ENCODE results near the gene SYNPO2.
A peak's percentile ranks its signal among the peaks of the same experiment; 100 is the strongest.
"Not testable (repeated sequence)": the region's sequence is repeated elsewhere in the genome, so short reads cannot be mapped to it uniquely, and the experiment has no call there.

SYNPO2 gene

GRCh38 chr4:119032921-119033685 is 144.4 kb downstream of the SYNPO2 start:
- no peak for DNase-seq (ENCODE audit: low read depth, low spot score)

- no peak for DNase-seq (ENCODE audit: low read depth, low spot score)
Observed at GRCh38 chr4:119034276-119035008, 145.8 kb downstream of the SYNPO2 start.

- no peak for DNase-seq (ENCODE audit: low read depth, low spot score)
Observed at GRCh38 chr4:119035951-119036737, 147.5 kb downstream of the SYNPO2 start.

- no peak for DNase-seq (ENCODE audit: low read depth, low spot score)
Observed at GRCh38 chr4:119037709-119038108, 149.1 kb downstream of the SYNPO2 start.

- no peak for DNase-seq (ENCODE audit: low read depth, low spot score)
Observed at GRCh38 chr4:119038116-119038841, 149.6 kb downstream of the SYNPO2 start.

GRCh38 chr4:119039160-119039559 is 150.5 kb downstream of the SYNPO2 start:
- DNase-seq (ENCODE audit: low read depth, low spot score) = no peak

GRCh38 chr4:119039779-119040178 is 151.1 kb downstream of the SYNPO2 start:
- DNase-seq (ENCODE audit: low read depth, low spot score) = no peak

GRCh38 chr4:119040261-119040660 is 151.6 kb downstream of the SYNPO2 start:
- DNase-seq (ENCODE audit: low read depth, low spot score) = no peak

- DNase-seq (ENCODE audit: low read depth, low spot score) = no peak
Observed at GRCh38 chr4:119040694-119041185, 152.1 kb downstream of the SYNPO2 start.

GRCh38 chr4:119041396-119041795 is 152.7 kb downstream of the SYNPO2 start:
- DNase-seq (ENCODE audit: low read depth, low spot score) = no peak

- DNase-seq (ENCODE audit: low read depth, low spot score) = peak; percentile 25
Observed at GRCh38 chr4:119041951-119042560, 153.4 kb downstream of the SYNPO2 start.

GRCh38 chr4:119046263-119046662 is 157.6 kb downstream of the SYNPO2 start:
- DNase-seq (ENCODE audit: low read depth, low spot score) = no peak

- not testable (repeated sequence) for DNase-seq (ENCODE audit: low read depth, low spot score)
Observed at GRCh38 chr4:119047059-119047458, 158.4 kb downstream of the SYNPO2 start.

GRCh38 chr4:119048446-119048845 is 159.8 kb downstream of the SYNPO2 start:
- DNase-seq (ENCODE audit: low read depth, low spot score) = no peak

GRCh38 chr4:119049342-119049741 is 160.7 kb downstream of the SYNPO2 start:
- no peak for DNase-seq (ENCODE audit: low read depth, low spot score)

GRCh38 chr4:119050527-119051090 is 162.0 kb downstream of the SYNPO2 start:
- DNase-seq (ENCODE audit: low read depth, low spot score) = no peak

- DNase-seq (ENCODE audit: low read depth, low spot score) = no peak
Observed at GRCh38 chr4:119053245-119053644, 164.6 kb downstream of the SYNPO2 start.

GRCh38 chr4:119053997-119054396 is 165.3 kb downstream of the SYNPO2 start:
- DNase-seq (ENCODE audit: low read depth, low spot score) = no peak

- no peak for DNase-seq (ENCODE audit: low read depth, low spot score)
Observed at GRCh38 chr4:119057417-119057816, 168.8 kb downstream of the SYNPO2 start.

GRCh38 chr4:119059221-119059620 is 170.6 kb downstream of the SYNPO2 start:
- DNase-seq (ENCODE audit: low read depth, low spot score) = no peak

- not testable (repeated sequence) for DNase-seq (ENCODE audit: low read depth, low spot score)
Observed at GRCh38 chr4:119067125-119067524, 178.5 kb downstream of the SYNPO2 start.

All from activated CD4-positive, CD25-positive, alpha-beta regulatory T cell treated with anti-CD3 and anti-CD28 coated beads, Interleukin-2, amount 50 U/mL, for 16 hours (primary cell).